SU-DHL-6 (cell line): Measurements from ENCODE around the gene CLDN11.

Experiments
- H2AFZ ChIP-seq: fragments of 200-600 bp; sonication (generic); 2 replicates; pipeline ENCODE4 v1.6.1; 2014; ENCODE audit warnings: low read depth, mild to moderate bottlenecking, moderate library complexity, mixed read lengths, antibody characterized with exemption, low read length; ENCODE audit not compliant: severe bottlenecking
- H3F3A ChIP-seq: fragments of 200-600 bp; shearing (Covaris generic); 2 replicates; pipeline ENCODE4 v1.6.0; 2016; ENCODE audit warnings: antibody characterized with exemption, mild to moderate bottlenecking; ENCODE audit not compliant: insufficient read depth
- H3K27ac ChIP-seq: fragments of 200-600 bp; sonication (generic); 2 replicates; pipeline ENCODE4 v1.5.1; 2016; ENCODE audit warnings: low read depth, mild to moderate bottlenecking, low read length, moderate library complexity, mixed read lengths
- H3K27me3 ChIP-seq: fragments of 200-600 bp; sonication (generic), shearing (Covaris generic); 2 replicates; pipeline ENCODE4 v1.6.0; 2014; ENCODE audit warnings: mild to moderate bottlenecking, low read length
- H3K36me3 ChIP-seq: fragments of 200-600 bp; sonication (generic); 2 replicates; pipeline ENCODE4 v1.6.1; 2014; ENCODE audit warnings: mild to moderate bottlenecking, low read length, mixed read lengths
- H3K4me2 ChIP-seq: fragments of 300-600, 200-600 bp; shearing (Covaris generic), sonication (generic); 2 replicates; pipeline ENCODE4 v1.6.0; 2014; ENCODE audit warnings: low read length, low read depth, mild to moderate bottlenecking; ENCODE audit not compliant: poor library complexity, severe bottlenecking
- H3K4me3 ChIP-seq: fragments of 200-600 bp; sonication (generic); 2 replicates; pipeline ENCODE4 v1.5.1; 2014; ENCODE audit warnings: antibody characterized with exemption, low read length, mild to moderate bottlenecking, mixed read lengths; ENCODE audit not compliant: insufficient read depth, poor library complexity, severe bottlenecking
- H3K79me2 ChIP-seq: fragments of 200-600 bp; sonication (generic); 2 replicates; pipeline ENCODE4 v1.6.1; 2014; ENCODE audit warnings: mild to moderate bottlenecking, low read length, moderate library complexity; ENCODE audit not compliant: insufficient read depth
- H3K9ac ChIP-seq: fragments of 200-600 bp; sonication (generic); 2 replicates; pipeline ENCODE4 v1.7.0; 2014; ENCODE audit warnings: mild to moderate bottlenecking, low read length
- H3K9me2 ChIP-seq: fragments of 200-600 bp; sonication (generic); replicated peaks from 2 replicates; pipeline ENCODE4 v1.6.1; 2014; ENCODE audit warnings: low read length; ENCODE audit not compliant: insufficient read depth
- H3K9me3 ChIP-seq: fragments of 200-600 bp; sonication (generic); 2 replicates; pipeline ENCODE4 v1.6.1; 2014; ENCODE audit warnings: low read length, mixed read lengths; ENCODE audit not compliant: insufficient read depth
- H4K20me1 ChIP-seq: fragments of 200-600 bp; sonication (generic); 2 replicates; pipeline ENCODE4 v1.6.1; 2014; ENCODE audit warnings: low read depth, mild to moderate bottlenecking, antibody characterized with exemption, low read length, moderate library complexity, mixed read lengths
- CTCF ChIP-seq: fragments of 200-600 bp; sonication (generic); IDR thresholded peaks from one replicate; pipeline ENCODE4 v1.5.1; 2017; ENCODE audit warnings: antibody characterized with exemption, mild to moderate bottlenecking, low read length, moderate library complexity; ENCODE audit not compliant: insufficient read depth, poor library complexity, severe bottlenecking
- EZH2phosphoT487 ChIP-seq: fragments of 200-600 bp; sonication (generic), shearing (Covaris generic); conservative IDR thresholded peaks from 2 replicates; pipeline ENCODE4 v1.6.1; 2018; ENCODE audit warnings: mild to moderate bottlenecking, antibody characterized with exemption, low read length, moderate library complexity, mixed read lengths

CLDN11 gene

GRCh38 chr3:170463011-170463410 lies 44.3 kb downstream of the CLDN11 start:
- Histone ChIP-seq H4K20me1 (no peaks in the 10 kb centered on the region), H3F3A (no peaks in the 10 kb centered on the region), H3K27me3 (no peaks in the 10 kb centered on the region), H3K4me2 (no peak overlapping the region), H3K9ac (no peak overlapping the region), H3K27ac (no peak overlapping the region), H3K36me3 (no peaks in the 10 kb centered on the region), H3K79me2 (no peaks in the 10 kb centered on the region), H3K4me3 (no peak overlapping the region), H2AFZ (no peak overlapping the region), H3K9me2 (no peaks in the 10 kb centered on the region), H3K9me3 (no peaks in the 10 kb centered on the region)
- TF ChIP-seq CTCF = no peak
- TF ChIP-seq EZH2phosphoT487 = no peak

- Histone ChIP-seq H3K9me3 (no peaks in the 10 kb centered on the region), H3K9me2 (no peaks in the 10 kb centered on the region), H3K36me3 (no peaks in the 10 kb centered on the region), H3F3A (no peaks in the 10 kb centered on the region), H3K79me2 (no peaks in the 10 kb centered on the region), H2AFZ (no peak overlapping the region), H3K4me3 (no peak overlapping the region), H3K9ac (no peak overlapping the region), H3K27me3 (no peaks in the 10 kb centered on the region), H4K20me1 (no peaks in the 10 kb centered on the region), H3K27ac (no peak overlapping the region), H3K4me2 (no peak overlapping the region)
- TF ChIP-seq EZH2phosphoT487 (no peak), CTCF (no peak)
Measured at GRCh38 chr3:170465955-170466354, 47.3 kb downstream of the CLDN11 start.

GRCh38 chr3:170467007-170467406 lies 48.3 kb downstream of the CLDN11 start:
- H3K79me2 ChIP-seq = no peaks in the 10 kb centered on the region
- H3K9me2 ChIP-seq = no peaks in the 10 kb centered on the region
- TF ChIP-seq CTCF (no peak), EZH2phosphoT487 (no peak)
- no peaks in the 10 kb centered on the region for H3K9me3 ChIP-seq
- H3K27ac ChIP-seq = no peak overlapping the region
- H2AFZ ChIP-seq = no peak overlapping the region
- H3K36me3 ChIP-seq = no peaks in the 10 kb centered on the region
- H3F3A ChIP-seq = no peaks in the 10 kb centered on the region
- H3K4me2 ChIP-seq = no peak overlapping the region
- no peaks in the 10 kb centered on the region for H4K20me1 ChIP-seq
- no peaks in the 10 kb centered on the region for H3K27me3 ChIP-seq
- H3K9ac ChIP-seq = no peak overlapping the region
- H3K4me3 ChIP-seq = no peak overlapping the region
